HG02981 (cell line): ENCODE data around the gene CXorf65.

ENCODE experiments used
- ATAC-seq: cut with Tn5 transposase; IDR thresholded peaks from one replicate; pipeline ENCODE4 v1.9.1; 2021; ENCODE audit warnings: mild to moderate bottlenecking, moderate library complexity; ENCODE audit not compliant: unreplicated experiment

CXorf65 gene

DNA sequence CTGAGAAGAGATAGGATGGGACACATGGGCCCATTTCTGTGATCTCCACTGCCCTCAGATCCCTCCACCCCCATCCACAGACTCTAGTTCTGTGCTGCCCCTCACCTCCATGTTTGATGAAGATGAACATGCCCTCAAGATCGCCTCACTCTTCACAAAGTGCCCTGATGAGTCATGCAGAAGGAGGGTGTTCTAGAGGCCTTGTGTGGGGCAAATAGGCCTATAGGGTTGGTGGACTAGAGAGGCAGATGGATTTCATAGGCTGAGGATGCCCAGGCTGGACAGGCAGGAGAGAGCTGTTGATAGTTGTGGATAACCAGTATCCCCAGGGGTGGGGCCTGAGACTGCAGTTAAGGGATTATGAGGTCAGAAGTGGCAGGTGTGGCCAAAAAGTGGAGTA, at the start of gene CXorf65:
Gene CXorf65 (minus strand): TSS at position 314 of the 400 bp plus-strand sequence. CDS start 184 bp downstream, at position 130.
- ATAC-seq, result no peak

DNA sequence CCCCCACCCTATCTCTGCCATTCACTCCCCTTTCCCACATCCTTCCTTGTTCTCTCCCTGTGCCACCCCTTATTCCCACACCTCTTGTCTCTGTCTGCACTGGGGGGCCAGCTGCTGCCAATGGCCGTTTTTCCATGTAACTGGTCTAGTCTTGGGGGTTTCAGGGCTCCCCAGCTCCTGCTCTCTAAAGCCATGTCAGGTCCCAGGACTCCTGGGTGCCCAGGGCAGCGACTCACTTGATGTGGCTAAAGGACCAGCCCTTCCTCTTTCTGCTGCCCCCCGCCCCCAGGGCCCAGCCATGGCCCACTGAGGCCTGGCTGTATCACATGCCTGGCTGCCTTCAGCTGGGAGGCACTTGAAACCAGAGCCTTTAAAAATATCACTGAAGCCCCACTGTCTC, 48.1 kb upstream of the CXorf65 start:
- ATAC-seq, result no peak

GRCh38 chrX:71154196-71154595, 47.7 kb upstream of the CXorf65 start:
- no peak for ATAC-seq

DNA sequence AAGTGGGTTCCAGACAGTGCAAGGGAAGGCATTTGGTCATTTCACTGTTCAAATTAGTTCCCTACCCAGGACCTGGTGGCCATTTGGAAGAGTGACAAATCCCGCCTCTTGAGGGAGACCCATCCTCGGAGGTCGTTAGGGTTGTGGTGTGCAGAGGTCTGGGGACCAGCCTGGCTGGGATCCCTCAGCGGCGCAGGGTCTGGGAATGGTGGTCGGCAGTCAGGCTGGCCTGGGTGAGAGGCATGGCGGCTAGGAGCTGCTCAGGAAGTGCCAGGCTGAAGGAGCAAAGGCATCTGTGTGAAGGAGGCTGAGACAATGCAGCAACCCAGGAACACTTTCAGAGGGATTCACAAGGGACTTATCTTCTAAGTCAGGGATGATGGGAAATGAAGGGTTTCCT, 44.8 kb upstream of the CXorf65 start:
- ATAC-seq, result no peak

GRCh38 chrX:71148278-71148663, 41.7 kb upstream of the CXorf65 start:
- no peak for ATAC-seq

- no peak for ATAC-seq
Measured at GRCh38 chrX:71147496-71148277, 41.1 kb upstream of the CXorf65 start.

DNA sequence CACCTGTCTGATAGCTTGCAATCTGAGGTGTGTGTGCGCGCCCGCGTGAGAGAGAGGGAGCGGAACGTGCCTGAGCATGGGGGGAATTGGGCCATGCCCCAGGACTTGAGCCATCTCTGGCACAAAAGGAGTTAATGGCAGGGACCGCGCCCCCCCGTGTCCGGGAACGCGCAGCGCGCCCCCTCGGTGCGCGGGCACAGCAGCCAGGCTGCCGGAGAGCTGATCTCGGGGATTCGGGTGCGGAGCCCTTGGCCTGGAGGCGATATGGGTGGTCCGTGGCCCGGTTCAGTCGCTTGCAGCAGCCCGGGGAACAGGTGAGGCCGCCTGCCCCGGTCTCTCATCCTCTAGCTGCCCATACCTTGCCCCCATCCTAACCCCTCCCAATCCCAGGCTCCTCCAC, 38.1 kb upstream of the CXorf65 start, which contains the start of gene NLGN3:
Gene NLGN3 (plus strand): TSS at position 191 of the 400 bp plus-strand sequence. CDS start 2,909 bp downstream, outside the sequence.
- ATAC-seq, result no peak

DNA sequence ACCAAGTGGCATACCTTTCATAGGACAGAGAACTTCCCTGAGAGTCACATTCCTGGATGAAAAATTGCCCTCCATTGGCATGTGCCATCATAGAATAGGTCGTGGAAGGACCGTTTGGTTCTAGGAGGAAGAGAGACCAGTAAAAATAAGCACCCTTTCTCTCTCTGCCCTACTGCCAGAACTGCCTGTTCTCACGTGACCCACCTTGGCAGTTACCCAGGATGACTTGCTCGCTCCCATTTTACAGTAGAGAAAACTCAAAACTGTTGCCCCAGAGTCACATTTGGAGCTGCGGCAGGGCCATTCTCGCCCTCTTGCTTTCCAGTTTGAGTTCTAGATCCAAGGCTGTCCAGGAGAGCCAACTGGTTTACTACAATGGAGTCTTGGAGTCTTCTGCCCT, 37.0 kb upstream of the CXorf65 start:
- no peak for ATAC-seq

GRCh38 chrX:71140440-71140839, 33.9 kb upstream of the CXorf65 start:
- ATAC-seq, result no peak

DNA sequence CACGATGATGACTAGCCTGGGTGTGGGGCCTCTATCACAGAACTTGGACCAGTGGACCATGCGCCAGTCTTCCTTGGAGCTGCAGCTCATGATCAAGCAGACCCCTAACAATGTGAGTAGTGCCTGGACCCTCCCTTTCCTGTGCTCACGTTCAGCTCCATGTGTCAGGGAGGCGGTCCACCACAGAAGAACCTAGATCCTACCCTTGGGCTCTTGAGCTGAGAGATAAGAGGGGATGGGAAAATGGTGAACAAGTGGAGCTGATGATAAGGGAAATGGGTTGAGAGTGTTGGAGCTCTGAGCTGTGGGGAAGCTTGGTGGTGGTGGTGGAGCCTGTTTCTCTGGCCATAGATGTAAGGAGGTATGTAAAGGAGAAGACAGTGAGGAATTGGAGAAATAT, 25.0 kb upstream of the CXorf65 start:
- no peak for ATAC-seq

GRCh38 chrX:71128915-71129765, 22.6 kb upstream of the CXorf65 start:
- ATAC-seq, result no peak

GRCh38 chrX:71128166-71128833, 21.8 kb upstream of the CXorf65 start:
- ATAC-seq, result no peak

GRCh38 chrX:71118985-71119535, 12.5 kb upstream of the CXorf65 start:
- no peak for ATAC-seq

GRCh38 chrX:71118032-71118984, 11.8 kb upstream of the CXorf65 start, which contains the start of gene MED12:
Gene MED12, plus strand, starts transcription at chrX:71118596. Its CDS starts 159 bp downstream, at chrX:71118755.
- ATAC-seq, result peak; percentile 95

DNA sequence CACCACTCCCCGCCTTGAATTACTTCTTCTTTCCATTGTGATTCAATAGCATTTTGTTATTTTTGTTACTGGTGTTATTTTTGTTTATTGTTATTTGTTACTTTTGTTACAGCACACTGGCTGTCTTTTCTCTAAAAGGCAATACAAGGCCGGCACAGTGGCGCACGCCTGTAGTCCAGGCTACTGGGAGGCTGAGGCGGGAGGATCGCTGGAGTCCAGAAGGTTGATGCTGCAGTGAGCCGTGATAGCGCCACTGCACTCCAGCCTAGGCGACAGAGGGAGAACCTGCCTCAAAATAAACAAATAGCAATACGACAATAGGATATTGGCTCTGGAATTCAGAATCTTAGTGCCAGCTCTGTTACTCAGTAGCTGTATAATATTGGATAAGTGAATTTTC, 10.8 kb upstream of the CXorf65 start:
- ATAC-seq, result no peak

GRCh38 chrX:71111921-71112431, 5.4 kb upstream of the CXorf65 start:
- ATAC-seq, result peak; percentile 15

DNA sequence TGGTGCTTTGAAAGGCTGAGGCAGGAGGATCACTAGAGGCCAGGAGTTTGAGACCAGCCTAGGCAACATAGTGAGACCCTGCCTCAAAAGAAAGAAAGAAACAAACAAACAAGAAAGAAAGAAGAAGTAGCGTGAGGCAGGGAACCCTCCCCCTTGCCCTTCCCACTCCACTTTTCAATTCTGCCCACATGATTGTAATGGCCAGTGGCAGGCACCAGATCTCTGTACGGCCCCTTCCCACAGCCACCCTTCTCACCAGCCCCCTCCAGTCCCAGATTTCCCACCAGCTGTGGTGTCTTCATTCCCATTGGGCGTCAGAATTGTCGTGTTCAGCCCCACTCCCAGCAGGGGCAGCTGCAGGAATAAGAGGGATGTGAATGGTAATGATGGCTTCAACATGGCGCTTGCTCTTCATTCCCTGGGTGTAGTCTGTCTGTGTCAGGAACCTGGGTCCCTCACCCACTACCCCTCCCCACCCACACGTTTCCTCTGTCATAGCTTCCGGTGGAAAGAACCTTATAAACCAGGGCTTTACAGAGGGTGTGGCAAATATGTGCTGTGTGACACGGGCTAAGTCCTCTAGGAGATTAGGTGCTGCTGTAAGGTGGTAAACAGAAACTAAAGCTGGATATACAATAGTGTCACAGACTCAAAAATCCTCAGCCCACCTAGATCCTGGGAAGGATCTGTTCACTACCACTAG, 4.8 kb upstream of the CXorf65 start, which contains the start of gene IL2RG:
Gene IL2RG (minus strand): TSS at position 437 of the 703 bp plus-strand sequence. CDS start 38 bp downstream, at position 399.
- ATAC-seq, result peak; percentile 90

GRCh38 chrX:71109051-71109450, 2.5 kb upstream of the CXorf65 start:
- ATAC-seq, result no peak
